COLO829 (cell line): ENCODE results near the gene MSI1.

Source experiments
- DNase-seq: peaks from one replicate; pipeline ENCODE4 v3.0.0; 2012; ENCODE audit warnings: low spot score

Gene MSI1

GRCh38 chr12:120368789-120369602 lies at the start of gene MSI1:
Gene MSI1, minus strand, starts transcription at chr12:120369164. Its CDS starts 73 bp downstream, at chr12:120369091.
- no peak for DNase-seq

DNA sequence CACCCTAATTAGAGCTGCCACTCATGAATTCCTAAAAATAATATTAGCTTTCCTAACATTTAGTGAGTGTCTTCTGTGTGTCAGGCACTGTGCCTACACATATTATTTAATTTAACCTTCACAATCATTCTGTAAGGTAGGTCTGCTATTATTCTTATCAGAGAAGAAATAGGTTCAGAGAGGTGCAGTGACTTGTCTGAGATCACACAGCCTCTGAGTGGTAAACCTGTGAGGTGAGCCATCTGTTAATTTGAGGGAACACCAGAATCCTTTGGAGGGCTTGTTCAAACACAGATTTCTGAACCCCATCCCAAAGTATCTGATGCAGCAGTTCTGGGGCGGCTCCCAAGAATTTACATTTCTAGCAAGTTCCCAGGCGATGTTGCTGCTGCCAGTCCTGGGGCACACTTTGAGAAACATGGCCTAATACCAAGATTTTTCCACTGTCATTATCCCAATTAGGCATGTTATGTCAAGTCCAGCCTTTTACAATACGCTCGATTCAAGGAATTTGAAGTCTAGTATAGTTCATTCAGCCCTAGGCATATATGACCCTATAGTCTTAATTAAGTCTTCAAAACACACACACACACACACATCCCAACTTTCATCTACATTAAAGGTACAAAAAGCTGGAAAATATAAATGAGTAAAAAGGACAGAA lies 49.1 kb upstream of the MSI1 start:
- DNase-seq, result no peak

DNA sequence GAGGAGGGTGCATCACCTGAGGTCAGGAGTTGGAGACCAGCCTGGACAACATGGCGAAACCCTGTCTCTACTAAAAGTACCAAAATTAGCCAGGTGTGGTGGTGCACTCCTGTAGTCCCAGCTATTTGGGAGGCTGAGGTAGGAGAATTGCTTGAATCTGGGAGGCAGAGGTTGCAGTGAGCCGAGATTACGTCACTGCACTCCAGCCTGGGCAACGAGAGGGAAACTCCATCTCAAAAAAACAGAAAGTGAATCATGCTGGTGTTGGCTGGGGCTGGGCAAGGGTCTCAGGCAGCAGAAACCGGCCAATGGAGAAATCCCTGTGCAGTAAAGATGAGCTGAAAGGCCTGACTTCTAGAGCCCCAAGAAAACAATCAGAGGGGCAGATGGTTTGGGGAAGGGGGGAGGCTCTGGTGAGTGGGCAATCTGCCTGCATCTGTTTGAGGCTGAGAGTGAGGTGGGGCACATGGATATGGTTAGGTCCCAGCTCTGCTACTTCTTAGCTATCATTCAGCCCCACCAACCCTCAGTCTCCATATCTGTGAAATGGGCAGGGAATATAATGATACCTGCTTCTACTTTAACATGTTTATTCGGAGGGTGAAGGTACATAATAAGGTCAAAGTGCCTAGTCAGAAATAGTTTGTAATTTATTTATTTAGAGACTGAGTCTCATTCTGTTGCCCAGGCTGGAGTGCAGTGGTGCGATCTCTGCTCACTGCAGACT lies 47.7 kb upstream of the MSI1 start:
- DNase-seq, result no peak

- no peak for DNase-seq
These were observed 45.1 kb upstream of the MSI1 start for GRCh38 chr12:120413901-120414695.

- DNase-seq, result no peak
These were observed 43.5 kb upstream of the MSI1 start for GRCh38 chr12:120412421-120412820.

DNA sequence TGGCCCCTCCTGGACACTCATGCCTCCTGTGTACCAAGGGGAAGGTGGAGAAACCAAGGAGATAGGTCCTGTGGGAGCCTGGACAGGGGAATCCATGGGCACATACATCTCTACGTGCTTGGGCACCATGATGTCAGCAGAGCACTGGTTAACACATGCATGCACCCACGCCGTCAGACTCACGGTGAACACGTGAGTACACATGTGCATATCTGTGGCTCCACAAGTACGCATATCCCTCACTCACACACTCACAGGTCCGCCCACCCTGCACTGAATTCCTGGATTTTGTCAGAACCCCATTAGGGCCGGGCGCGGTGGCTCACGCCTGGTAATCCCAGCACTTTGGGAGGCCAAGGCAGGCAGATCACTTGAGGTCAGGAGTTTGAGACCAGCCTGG lies 39.8 kb upstream of the MSI1 start:
- DNase-seq, result no peak

GRCh38 chr12:120406553-120406952 lies 37.6 kb upstream of the MSI1 start:
- DNase-seq, result no peak

- DNase-seq, result no peak
These were observed 37.1 kb upstream of the MSI1 start for GRCh38 chr12:120406069-120406468.

- no peak for DNase-seq
These were observed 35.3 kb upstream of the MSI1 start for GRCh38 chr12:120404271-120404670.

GRCh38 chr12:120403869-120404268 lies 34.9 kb upstream of the MSI1 start:
- no peak for DNase-seq

GRCh38 chr12:120402217-120402616 lies 33.3 kb upstream of the MSI1 start:
- DNase-seq, result no peak

GRCh38 chr12:120399531-120399930 lies 30.6 kb upstream of the MSI1 start:
- DNase-seq, result peak; percentile 78

DNA sequence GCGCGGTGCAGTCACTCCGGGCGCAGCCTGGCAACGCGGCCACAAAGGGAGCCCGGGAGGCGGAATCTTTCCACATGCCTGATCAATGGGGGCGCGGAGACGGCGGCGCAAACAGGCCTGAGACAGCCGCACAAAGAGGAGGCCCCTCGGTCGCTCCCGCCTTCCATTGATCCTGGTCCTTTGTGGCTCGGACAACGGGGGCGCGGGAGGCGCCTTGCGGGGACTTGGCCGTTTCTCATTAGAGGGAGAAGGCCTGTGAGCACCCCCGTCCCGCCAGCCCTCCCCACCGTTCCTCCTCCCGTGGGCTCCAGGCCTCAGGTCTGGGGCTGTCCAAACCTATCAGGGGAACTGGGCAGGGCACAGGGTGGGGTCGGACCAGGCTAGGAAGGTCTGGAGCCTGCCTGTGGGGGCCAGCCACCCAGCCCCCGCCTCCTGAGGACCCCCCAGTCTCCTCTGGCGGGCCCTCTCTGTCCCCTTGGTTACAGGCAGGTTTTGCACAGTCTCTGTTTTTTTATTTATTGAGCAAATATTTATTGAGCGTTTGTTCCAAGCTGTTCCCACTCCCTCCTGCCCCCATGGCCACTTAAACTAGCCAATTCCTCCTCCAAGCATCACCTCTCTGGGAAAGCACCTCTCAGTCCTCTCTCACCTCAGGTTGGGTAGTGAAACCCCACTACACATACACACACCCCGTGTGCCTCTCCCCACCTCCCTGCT lies 29.0 kb upstream of the MSI1 start:
- DNase-seq, result no peak

DNA sequence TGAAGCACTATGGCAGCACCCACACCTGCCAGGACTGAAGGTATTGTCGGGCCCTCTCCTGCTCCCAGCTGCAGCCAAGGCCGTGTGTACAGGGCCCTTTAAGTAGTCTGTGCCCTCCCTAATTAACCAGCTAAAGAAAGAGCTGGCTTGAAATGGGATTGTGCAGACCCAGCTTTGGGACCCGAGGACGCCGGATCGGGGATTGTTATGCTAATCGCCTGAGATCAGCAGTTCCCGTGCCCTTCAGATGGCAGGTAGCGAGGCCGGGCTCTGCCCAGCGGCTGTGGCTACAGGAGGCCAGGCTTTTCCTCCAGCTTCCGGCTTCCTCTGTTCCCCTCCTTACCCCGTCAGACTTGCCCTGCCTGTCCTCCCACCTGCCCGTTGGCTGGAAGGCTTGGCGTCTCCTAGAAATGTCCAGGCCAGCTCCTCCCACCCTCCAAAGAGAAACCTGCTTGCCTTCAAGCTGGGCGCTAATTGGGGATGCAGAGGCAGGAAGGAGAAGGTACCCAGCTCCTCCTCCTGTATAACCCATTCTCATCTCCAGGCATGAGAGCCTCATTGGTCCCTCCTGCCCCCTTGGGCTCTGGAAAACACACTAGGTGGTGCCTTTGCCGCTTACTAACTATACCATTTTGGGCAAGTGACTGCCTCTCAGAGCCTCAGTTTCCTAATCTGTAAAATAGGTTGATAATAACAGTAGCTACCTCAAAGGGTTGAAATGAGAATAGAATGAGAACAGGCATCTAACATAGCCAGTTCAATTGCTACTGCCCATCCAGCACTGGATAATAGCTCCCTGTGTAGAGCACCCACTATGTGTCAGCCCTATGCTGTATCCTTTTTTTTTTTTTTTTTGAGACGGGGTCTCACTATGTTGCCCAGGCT lies 25.8 kb upstream of the MSI1 start:
- no peak for DNase-seq

GRCh38 chr12:120390540-120391120 lies 21.7 kb upstream of the MSI1 start:
- no peak for DNase-seq

DNA sequence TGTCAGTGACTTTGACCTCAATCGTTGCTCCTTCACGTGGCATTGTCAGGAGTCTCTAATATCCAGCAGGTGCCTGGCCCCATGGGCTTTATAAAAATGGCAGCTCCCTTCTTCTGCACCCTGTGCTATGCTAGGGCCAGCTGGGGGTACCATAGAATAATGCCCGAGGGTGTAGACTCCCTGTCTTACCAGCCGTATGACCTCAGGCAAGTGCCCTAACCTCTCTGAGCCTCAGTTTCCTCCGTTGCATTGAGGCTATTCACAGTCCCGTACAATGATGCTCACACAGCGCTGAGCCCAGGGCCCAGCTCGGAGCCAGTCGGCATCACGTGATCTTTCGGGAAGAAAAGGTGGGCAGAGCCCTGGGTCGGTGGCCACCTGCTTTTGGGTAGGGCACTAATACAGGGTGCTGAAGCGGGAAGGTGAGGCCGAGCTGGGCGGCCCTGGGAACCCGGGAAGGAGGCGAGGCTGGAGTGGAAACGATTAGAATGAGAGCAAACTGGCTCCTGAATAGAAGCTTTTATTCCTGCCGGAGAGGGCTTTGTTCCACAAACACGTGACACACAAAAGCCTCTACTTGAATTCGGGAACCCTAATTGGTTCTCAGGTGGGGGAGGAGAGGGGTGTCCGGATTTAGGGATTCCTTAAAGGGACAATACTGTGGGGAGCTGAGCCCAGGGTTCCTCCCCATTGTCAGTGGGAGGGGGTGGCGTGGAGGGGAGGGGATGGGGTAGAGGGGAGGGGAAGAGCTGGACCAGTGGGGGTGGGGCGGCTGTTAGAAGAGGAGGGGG lies 19.9 kb upstream of the MSI1 start:
- DNase-seq, result no peak

DNA sequence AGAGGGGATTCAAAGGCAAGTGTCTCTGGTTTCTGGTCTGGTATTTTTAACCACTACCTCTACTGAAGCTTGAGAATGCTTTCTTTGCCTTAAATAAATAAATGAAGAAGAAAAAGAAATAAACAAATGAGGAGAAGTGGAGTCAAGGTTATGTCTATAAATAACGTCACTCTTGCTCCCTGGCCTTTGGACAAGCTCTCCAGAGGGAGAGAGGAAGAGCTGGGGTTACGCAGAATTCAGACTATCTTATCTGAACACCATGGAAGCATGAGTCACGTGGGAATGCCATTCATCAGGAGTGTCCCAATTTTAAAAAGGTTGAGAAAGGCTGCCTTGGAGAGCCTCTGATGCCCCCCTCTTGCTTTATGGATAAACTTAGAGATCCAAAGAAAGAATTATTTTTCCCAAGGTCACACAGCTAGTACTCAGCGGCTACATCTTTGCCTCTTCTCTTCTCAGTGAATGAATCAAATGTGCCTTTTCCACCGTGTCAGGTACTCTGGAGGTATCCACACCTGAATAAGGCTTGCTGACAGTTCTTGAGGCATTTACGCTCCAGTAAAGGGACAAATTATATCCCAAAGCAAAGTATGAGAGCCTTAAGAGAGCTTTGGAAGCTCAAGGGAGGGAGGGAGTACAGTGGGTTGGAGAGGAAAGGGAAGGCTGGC lies 12.9 kb upstream of the MSI1 start:
- no peak for DNase-seq

GRCh38 chr12:120378036-120378435 lies 9.1 kb upstream of the MSI1 start:
- no peak for DNase-seq

DNA sequence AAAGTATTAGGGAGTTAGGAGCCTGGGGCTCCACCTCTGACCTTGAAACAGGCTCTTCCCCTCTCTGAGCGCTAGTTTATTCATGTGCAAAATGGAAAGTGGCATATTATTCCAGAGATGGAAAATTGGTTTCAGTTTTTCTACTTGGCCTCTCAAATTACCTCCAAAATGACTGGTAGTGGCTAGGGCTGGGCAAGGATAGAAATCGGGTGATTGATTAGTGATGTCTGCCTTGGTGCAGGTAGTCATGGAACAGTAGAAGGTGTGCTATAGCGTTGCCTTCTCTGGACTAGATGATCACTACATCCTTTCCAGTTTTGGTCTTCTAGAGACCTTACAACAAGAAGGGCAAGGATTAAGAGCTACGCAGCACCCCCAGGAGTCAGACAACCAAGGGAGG lies 8.6 kb upstream of the MSI1 start:
- no peak for DNase-seq
